ENCODE data around the gene NPAS3.

- no peak for TF ChIP-seq POLR2AphosphoS5 (IDR thresholded peaks at IDR 0.05; ENCODE audit: borderline replicate concordance, low read depth, low read length)
- TF ChIP-seq EZH2 (IDR thresholded peaks at IDR 0.05), result no peak
- no peak for TF ChIP-seq FOXP2 (optimal IDR thresholded peaks at IDR 0.05; ENCODE audit: control extremely low read depth, extremely low read length, insufficient read depth)
These were observed 455.3 kb downstream of the NPAS3 start for GRCh38 chr14:33393895-33394368.
